ENCODE data around the gene OR4D5.

- TF ChIP-seq CTCF (IDR thresholded peaks at IDR 0.05) (no peak), POLR2A (IDR thresholded peaks at IDR 0.05) (no peak)
Observed at GRCh38 chr11:123976770-123977560, 37.5 kb downstream of the OR4D5 start.

All from vagina (tissue), 2 donors.